GM18498 (cell line): ENCODE results near the gene CNN1.

ENCODE experiments used
- ATAC-seq: cut with Tn5 transposase; IDR thresholded peaks from one replicate; pipeline ENCODE4 v1.9.1; 2021; ENCODE audit warnings: mild to moderate bottlenecking, moderate library complexity; ENCODE audit not compliant: unreplicated experiment

Gene CNN1

DNA sequence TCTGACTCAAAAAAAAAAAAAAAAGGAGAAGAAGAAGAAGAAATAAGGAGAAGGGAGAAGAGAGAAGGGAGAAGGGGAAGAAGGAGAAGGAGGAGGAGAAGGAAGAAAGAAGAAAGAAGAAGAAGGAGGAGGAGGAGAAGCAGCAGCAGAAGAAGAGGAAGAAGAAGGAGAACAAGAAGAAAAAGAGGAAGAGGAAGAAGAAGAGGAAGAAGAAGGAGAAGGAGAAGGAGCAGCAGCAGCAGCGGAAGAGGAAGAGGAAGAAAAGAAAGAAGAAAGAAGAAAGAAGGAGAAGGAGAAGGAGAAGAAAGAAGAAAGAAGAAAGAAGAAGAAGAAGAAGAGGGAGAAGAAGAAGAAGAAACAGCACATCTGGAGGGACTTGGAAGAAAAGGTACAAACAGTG is 4.1 kb upstream of the CNN1 start:
- ATAC-seq, result no peak

DNA sequence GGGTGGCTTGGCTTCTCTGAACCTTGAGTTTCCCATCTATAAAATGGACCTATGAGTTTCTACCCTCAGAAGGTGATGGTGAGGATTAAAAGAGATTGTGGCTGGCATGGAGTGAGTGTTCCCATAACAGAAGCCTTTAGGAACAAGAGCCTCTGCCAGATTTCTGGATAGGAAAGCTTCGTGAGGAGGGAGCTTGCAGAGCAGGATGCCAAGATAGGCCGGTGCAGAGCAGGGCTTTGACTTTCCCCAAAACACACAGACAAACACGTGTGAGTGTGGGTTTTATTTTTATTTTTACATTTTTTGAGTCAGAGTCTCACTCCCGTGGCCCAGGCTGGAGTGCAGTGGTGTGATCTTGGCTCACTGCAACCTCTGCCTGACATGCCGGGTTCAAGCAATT is 3.7 kb upstream of the CNN1 start:
- no peak for ATAC-seq

DNA sequence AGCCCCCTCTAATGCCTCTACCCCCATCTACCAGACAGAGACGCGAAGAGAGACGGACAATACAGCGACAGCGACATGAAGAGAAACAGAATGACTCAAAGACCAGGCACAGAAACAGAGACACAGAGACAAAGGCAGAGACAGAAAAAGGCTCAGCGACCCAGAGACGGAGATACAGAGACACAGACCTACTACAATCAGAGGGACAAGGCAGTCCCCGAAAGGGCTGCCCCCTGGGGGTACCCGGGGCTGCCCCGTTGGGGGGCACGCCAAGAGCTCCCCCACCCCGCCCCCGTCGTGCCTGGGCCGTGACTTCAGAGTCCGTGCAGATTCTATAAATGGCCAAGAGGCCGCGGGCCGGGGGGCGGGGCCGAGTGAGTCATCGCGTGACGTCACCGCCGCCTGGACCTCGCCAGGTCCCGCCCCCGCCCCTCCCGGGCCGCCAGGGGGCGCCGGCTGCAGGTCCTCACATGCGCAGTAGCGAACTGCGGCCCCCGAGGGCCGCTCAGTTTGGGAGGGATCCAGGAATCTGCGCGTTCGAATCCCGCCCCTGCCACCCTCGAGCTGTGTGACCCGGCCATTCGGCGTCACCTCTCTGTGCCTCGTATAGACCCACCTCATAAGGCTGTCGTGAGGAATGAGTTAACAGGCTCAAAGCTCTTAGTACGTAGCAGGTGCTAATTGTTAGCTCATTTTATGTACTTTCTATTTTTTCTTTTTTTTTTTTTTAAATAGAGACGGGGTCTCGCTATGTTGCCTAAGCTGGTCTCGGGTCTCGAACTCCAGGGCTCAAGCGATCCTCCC is 2.7 kb upstream of the CNN1 start:
- peak; percentile 59 for ATAC-seq

DNA sequence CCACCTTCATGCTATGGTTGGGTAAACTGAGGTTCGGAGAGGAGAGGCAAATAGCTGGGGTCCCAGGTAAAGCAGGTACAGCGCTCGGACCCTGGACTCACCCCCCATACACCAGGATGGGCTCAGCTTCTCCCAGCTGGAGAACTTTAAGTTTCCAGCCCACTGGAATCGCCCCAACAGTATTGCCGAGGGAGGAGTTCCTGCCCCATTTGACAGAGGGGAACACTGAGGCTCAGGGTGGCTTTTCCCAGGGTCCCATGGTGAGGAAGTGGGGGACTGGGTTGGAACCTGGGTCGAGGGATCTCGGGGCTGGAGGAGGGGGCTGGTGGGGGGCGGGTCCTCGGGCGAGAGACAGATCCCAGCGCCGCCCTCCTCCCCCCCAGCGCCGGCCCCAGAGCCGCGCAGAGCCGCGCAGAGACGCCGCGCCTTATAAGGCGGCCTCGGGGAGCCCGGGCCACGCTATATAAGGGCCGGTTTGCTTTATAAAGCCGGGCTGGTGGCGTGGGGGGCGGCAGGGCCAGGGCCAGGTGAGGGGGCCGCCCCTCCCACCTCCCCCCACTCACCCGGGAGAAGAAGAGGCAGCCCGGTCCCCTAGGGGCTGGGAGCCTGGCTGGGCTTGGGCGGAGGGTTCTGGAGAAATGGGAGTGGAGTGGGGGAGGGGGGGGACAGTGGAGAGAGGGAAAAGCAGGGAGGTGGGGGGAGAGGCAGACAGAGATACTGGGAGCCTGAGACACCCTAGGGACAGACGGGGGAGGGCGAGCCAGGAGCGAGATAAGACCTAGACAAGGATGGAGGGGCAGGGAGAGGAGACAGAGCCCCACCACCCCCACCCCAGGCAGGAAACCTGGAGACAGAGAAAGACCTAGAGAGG is 1.1 kb downstream of the CNN1 start:
- ATAC-seq, result no peak

DNA sequence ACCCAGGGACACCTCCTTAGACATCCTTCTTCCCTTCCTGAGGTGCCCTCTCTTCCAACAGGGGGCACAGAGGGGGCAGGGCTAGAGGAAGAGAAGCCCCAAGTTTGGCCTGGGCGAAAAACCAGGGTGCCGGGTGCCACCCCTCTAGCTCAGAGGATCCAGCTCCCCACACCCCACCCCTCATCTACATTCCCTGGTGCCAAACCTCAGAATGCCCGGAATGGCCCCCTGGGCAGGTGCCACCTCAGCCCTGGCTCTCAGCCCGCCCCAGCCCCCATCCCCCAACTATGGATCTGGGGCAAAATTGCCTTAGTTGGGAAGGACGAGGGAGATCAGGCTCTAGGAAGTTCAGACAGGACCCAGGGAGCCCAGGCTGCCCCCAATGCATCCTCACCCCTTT is 2.0 kb downstream of the CNN1 start:
- ATAC-seq, result no peak

DNA sequence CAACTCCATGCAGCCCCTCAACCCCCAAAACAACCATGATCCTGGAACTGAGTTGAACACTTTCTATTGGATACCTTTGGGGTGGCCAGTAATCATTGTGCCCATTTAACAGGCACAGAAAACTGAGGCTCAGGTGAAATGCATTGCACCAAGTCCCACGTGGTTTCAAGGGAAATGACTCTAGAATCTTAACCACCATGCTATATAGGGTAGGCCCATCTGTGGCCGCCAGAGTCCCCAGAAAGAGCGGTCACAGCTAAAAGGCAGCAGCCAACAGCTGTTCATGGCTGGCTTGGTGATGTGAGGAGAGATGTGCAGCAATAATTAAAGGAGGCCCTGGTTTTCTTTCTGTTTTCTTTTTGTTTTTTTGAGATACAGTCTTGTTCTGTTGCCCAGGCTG is 2.6 kb downstream of the CNN1 start:
- no peak for ATAC-seq

DNA sequence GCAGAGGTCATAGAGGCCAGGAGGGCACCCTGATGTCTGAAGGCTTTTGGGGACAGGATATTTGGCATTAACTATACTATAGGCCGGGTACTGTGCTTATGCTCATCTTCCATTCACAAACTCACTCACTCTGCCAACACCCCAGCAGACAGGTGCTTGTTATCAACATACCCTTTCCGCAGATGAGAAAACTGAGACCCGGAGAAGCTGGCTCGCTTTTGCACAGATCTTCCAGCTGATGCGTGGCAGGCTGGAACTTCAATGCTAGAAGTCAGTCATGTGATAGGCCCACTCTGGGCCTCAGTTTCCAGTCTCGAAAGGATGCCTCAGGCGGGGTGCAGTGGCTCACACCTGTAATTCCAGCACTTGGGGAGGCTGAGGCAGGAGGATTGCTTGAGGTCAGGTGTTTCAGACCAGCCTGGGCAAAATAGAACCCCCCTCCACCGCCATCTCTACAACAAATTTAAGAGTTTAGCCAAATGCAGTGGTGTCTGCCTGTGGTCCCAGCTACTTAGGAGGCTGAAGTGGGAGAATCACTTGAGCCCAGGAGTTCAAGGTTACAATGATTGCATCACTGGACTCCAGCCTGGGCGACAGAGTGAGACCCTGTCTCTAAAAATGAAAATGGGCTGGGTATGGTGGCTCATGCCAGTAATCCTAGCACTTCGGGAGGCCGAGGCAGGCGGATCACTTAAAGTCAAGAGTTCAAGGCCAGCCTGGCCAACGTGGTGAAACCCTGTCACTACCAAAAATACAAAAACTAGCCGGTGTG is 9.5 kb downstream of the CNN1 start:
- no peak for ATAC-seq

DNA sequence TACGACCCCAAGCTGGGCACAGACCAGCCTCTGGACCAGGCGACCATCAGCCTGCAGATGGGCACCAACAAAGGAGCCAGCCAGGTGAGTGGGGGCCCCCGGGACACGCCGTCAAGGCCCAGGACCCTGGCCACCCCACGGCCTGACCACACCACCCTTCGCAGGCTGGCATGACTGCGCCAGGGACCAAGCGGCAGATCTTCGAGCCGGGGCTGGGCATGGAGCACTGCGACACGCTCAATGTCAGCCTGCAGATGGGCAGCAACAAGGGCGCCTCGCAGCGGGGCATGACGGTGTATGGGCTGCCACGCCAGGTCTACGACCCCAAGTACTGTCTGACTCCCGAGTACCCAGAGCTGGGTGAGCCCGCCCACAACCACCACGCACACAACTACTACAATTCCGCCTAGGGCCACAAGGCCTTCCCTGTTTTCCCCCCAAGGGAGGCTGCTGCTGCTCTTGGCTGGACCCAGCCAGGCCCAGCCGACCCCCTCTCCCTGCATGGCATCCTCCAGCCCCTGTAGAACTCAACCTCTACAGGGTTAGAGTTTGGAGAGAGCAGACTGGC is 10.8 kb downstream of the CNN1 start:
- ATAC-seq, result no peak

DNA sequence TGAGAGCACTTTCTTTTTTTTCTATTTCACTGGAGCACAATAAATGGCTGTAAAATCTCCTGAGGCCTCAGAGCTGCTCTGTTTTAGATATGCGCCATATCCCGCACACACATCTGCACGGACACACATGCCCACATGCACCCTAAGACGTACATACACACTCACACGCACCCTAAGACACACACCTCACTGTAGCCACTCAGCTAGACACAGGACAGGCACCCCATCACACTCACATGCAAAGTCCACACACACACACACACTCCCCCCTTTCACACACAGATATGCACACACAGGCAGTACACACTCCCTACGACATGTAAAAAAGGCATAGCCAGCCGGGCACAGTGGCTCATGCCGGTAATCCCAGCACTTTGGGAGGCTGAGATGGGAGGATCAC is 11.6 kb downstream of the CNN1 start:
- ATAC-seq, result no peak

DNA sequence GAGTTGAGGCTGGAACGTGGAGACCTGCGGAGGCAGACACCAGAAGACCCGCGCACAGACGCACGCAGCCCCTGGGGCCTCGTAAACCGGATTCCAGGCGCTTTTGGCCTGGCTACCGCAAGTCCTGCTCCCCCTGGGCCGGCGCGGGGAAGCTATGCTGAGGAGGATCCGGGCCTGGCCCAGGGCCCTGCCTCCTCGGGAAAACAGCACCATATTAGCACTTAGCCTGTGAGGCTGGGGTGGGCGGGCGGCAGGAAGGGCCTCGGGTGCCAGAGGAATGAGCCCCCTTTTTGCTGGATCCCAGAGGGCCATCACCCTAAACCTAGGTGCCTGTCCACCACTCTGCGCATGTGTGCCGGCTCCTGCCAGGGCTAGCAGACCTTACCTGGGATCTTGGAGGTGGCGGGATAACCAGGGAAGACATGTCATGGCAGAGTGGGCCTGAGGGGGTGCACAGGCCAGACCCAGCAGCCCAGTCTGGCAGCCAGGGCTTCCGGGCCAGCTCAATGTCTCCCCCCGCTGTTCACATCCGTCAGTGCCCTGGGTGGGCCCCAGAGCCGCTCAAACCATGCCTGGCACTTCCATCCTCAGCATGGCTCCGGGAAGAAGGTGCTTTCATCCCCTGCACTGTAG is 13.1 kb downstream of the CNN1 start:
- ATAC-seq, result no peak

DNA sequence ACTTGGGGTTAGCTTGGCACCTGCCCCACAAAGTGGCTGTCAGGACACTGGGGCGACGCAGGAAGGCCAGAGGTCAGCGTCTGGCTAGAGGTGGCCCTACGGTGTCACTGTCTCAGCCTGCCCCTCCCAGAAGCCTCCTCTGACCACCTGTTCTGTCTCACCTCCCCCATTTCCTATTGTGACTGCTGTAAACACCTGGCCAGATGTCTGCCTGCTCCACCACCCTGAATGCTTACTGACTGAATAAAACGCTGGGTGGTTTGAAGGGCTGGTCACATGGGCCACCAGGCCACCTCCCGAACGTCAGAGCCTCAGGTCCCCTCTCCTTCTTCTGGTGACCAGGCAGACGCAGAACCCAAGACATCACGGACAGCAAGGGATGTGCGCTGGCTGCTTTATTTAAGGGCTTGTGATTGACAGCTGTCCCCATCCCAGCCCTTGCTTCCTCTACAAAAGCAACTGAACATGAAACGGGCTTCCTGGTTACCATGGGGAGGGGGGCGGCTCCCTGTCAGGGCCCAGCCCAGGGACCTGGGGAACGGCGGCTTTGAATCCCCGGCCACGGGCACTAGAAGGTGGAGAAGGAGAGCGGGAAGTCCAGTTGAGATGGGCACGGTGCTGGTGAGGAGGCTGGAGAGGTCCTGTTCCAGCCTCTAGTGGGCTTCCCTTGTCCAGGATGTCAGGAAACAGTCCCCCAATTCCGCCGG is 14.2 kb downstream of the CNN1 start:
- no peak for ATAC-seq

DNA sequence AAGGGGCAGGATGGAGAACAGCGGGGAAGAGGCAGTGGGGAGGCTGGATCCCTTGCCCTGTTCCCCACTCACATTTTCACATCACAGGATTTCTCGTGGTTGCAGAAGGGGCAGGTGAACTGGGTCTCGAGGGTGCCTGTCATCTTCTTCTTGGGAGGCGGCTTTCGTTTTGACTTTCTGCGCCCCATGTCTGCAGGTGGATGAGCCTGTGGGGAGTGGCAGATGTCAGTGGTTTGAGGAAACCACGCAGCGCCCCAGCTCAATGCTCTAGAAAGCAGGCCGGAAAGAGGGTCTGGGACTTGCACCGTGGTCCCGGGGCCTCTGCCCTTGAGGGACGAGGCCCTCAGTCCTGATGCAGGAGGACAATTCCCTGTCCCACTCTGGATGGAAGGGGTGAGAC is 15.5 kb downstream of the CNN1 start:
- ATAC-seq, result no peak

DNA sequence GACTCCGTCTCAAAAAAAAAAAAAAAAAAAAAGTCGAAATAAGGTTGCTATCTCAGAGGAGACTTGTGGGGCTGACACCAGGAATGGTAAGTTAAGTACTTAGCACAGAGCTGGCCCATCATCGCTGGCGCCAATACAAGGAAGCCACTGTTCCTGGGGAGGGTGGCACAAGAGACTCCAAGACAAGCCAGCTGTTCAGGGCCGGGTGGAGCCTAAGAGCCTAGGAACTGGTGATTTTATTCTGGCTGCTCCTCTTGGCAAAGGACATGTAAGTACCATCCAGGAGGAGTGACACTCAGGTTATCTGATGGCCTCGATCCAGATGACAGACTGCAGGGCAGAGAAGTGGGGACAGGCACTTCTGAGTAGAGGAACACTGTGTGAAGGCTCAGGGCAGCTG is 16.6 kb downstream of the CNN1 start:
- ATAC-seq, result no peak

DNA sequence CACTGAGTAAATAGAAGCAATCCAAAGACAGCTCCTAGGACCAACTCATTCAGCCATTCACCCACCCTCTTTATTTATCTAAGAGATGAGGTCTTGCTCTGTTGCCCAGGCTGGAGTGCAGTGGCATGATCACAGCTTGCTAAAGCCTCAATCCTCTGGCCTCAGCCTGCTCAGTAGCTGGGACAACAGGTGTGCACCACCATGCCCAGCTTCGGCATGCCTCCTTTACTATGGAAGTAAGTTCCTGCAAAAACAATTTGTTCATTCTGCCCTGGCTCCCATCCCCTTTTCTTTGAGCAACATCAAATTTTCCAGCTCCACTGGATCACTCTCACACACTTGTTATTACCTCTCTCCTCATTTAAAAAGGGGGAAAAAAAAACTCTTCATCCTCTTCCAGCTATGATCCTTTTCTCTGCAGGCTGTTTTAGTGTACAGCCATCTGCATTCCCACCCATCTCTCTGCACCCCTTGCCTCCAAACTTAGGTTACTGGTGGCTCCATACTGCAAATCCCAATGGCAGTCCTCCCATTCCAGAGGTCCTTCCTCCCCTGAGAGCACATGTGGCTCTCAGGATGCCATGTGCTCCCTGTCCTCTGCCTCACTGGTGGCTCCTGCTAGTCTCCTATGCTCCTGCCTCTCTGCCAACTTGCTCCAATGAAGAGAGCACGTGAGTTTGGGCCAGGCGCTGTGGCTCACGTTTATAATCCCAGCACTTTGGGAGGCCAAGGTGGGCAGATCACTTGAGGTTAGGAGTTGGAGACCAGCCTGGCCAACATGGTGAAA is 18.2 kb downstream of the CNN1 start:
- no peak for ATAC-seq

DNA sequence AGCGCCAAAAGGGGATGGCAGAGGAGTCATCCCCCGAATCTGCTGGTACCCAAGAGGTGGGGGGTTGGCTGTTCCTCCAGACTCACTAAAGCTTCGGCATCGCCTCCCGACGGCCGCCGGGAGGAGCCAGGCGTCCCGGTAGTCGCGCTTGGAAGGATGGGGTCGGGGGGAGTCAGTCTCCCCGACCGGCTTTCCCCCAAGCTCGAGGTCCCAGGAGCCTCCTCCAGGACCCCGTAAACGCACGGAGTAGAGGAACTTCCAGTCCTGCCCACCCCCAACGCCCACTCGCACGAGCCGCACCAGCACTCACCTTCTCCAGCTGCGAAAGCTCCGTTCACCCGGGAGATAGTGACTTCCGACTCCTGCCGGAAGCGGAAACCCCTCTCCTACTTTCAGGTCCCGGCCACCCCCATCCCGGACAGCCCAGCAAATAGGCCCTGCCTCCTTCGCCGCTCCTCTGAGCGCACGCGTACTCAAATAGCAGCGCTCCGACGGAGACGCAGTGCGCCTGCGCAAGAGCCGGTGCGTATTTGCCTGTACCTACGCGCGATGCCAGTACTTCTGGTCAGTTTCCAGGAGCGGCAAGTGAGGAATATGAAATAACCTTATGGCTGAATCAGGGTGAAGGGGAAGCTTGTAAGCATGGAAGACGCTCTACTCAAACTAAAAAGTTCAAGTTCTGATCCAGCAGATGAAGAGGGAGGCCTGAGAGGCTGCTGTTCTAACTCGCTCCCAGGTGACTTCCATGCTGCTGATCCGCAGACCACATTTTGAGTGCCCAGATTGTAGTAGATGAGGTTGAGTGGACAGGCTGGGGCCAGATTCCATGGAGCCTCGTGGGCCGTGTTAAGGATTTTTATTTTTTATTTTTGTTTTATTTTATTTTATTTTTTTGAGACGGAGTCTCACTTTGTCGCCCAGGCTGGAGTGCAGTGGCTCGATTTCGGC is 20.5 kb downstream of the CNN1 start, which contains the start of gene ELOF1:
Gene ELOF1 (minus strand): TSS at position 350 of the 948 bp plus-strand sequence. CDS start 4,883 bp downstream, outside the sequence.
- ATAC-seq, result peak; percentile 81

DNA sequence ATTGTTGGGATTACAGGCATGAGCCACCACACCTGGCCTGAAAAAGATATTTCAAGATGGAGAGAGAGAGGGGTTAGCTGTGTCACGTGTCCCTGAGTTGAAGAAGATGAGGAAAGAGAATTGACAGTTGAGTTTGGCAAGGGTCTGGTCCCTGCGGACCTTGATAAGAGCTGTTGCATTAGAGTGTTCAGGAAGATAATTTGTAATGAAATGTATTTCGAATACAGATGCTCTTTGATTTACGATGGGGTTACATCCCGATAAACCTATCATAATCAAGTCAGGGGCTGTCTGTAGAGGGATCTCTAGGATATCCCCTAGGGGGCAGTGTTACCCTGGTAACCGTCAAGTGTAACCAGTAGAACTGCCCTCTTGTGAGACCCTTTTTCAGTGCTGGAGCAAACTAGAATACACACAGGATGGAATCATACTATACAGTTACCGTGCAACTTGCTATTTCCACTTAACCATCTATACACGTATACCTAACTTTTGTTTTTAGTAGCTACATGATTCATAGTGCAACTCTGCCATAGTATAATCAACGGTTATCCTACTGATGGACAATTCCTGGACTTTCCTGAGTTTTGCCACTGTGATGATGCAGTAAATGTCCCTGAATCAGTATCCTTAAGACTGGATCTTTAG is 21.9 kb downstream of the CNN1 start:
- ATAC-seq, result peak; percentile 42

DNA sequence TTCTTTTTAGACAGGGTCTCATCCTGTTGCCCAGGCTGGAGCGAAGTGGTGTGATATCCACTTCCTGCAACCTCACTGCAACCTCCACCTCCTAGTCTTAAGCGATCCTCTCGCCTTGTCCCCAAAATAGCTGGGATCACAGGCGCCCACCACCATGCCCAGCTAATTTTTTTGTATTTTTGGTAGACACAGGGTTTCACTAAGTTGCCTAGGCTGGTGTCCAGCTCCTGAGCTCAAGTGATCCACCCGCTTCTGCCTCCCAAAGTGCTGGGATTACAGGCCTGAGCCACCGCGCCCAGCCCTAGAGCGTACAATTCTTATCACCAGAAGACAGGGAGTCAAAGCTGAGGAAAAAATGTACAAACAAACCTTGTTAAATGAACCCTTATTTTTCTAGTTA is 24.9 kb downstream of the CNN1 start:
- ATAC-seq, result no peak
